GM19452 (cell line): Measurements from ENCODE around the gene TRANK1.

Experiments used
- ATAC-seq: cut with Tn5 transposase; IDR thresholded peaks from one replicate; pipeline ENCODE4 v1.9.1; 2021; ENCODE audit not compliant: unreplicated experiment

Gene TRANK1

DNA sequence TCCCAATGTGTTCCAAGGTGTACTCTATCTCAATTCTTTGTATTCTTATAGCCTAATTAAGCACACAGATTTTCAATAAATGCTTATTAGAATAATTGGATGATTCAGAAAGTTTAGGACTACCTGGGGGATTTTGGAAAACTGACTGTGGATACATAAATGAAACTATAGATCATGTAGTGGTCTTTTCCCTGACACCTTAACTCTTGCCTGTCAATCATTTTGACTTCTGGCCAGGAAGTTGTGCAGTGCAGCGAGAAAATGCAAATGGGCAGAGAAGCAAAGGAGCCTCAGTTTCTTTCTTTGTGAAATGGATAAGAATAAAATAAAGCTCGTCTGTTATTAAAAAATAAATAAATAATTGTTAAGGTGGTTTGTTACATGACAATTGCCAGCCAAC lies 133.1 kb downstream of the TRANK1 start:
- ATAC-seq, result no peak

DNA sequence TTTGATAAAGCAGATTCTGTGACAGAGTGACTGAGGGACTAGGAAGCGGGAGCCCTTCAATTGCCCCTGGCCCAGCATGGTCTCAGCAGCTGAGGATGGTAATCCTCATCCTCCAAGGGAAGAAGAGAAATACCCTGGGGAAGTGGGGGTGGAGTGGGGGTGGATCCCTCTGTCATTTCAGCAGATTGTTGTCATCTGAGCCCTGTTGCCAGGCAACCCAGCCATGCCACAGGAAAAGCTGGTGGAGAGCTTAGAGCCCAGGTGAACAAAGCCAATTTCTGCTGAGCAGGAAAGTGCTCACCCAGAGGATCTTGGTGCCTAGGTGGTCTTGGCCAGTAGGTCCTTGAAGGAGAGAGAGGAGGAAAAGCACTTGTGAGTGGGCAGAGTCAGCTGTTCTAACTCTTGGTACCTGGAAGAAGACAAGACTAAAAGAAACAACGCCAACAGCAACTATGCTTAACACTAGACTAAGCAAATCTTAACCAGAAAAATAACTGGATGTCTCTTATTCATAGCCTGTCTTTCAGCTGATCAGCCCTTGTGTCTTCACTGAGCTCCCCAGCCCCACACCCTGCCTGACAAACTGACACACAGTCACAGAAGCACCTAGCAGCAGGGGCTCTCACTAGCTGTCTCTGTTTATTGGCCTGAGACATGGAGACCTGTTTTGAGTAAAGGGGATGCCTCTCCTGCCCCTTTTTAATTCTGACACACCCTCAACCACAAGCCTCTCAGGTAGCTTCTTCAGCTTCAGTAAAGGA lies 140.4 kb downstream of the TRANK1 start:
- no peak for ATAC-seq

GRCh38 chr3:36803091-36803791 lies 141.6 kb downstream of the TRANK1 start:
- ATAC-seq, result no peak

GRCh38 chr3:36800533-36801116 lies 144.2 kb downstream of the TRANK1 start:
- no peak for ATAC-seq

- ATAC-seq, result no peak
These were observed 148.0 kb downstream of the TRANK1 start for GRCh38 chr3:36796881-36797280.

- no peak for ATAC-seq
These were observed 148.7 kb downstream of the TRANK1 start for GRCh38 chr3:36796161-36796560.

DNA sequence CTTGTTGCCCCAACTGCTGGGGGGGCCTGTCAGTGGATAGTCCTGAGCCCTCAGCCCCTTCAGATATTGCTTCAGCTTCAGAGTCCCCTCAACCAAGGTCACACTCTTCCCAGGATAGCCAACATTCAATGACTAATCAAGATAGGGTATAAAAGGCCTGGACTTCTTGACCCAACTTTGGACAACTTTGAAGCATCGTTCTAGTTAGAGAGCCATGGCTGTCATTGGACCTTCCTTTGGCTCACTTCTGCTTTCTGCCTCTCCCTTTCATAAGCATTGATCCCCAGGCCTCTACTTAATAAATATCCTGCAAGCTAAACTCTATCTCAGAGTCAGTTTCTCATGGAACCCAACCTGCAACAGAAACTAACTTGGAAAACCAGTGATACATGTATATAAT lies 149.2 kb downstream of the TRANK1 start:
- ATAC-seq, result no peak

DNA sequence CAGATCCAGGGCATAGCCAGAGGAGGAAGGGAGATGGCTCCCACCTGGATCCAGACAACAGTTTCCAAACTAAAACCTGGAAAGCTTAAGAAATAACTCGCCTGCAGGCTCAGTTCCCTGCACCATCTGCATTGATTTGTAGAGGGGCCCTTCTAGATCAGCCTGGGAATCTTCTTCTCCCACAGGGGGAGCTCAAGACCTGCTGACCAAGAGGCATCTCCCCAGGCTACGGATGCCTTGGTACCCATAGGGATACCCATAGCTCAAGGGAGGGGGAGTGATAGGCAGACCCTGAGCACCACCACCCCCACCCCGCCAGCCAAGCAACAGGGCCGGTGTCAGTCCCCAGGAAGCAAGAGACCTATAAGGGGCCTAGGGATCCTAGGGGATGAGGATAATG lies 152.5 kb downstream of the TRANK1 start:
- ATAC-seq, result no peak

DNA sequence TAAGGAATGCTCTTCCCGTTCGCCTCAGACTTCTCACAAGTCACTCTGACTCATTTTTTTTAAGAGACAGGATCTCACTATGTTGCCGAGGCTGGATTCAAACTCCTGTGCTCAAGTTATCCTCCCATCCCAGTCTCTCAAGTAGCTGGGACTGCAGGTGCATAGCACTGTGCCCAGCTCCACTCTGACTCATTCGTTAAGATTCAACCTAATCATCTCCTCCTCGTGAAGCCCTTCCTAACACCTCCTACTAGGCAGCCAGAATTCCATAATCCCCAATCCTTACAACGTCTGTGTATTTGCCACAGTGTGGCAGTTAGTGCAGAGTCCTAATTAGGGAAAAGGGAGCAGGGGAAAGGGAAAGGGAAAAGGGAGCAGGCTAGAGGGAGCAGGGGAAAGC lies 154.1 kb downstream of the TRANK1 start:
- ATAC-seq, result no peak

DNA sequence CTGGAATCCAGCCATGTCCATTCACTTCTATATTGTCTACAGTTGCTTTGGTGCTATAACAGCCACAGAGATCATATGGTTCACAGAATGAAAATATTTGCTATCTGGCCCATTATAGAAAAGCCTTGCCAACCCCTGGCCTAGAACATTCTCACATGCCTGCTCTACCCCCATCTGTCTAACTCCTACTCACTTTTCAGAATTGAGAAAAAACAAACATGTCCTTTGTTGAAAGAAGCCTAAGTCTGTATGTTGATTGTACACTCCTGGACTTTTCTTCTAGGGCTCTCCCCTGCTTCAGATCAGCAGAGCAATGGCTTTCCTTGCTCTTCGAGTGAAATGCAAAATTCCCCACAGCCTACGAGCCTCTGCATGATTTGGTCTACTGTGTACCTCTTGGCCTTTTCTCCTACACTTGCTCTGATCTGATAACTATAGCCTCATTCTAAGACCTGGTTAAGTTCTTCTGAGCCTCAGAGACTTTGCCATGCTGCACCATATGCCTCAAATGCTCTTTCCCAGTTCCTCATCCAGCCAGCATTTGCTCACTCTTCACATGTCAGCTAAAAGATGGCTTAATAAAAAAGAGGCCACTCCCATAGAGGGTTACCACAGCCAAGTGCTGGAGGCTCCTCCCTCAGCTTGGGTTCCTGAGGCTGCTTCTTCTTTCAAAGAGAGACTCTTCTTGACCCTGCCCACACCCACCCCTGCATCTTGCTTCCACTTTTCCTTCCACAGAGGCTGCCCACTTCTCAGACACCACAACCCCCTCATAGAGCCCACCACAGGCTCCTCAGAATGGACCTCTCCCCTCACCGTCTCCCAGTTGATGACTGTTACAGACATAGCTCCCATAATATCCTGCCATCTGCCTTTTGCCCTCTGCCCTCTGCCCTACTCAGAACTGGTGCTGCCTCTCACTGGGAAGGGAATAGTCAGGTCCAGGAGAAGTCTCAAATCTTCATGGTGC lies 157.6 kb downstream of the TRANK1 start:
- ATAC-seq, result no peak

DNA sequence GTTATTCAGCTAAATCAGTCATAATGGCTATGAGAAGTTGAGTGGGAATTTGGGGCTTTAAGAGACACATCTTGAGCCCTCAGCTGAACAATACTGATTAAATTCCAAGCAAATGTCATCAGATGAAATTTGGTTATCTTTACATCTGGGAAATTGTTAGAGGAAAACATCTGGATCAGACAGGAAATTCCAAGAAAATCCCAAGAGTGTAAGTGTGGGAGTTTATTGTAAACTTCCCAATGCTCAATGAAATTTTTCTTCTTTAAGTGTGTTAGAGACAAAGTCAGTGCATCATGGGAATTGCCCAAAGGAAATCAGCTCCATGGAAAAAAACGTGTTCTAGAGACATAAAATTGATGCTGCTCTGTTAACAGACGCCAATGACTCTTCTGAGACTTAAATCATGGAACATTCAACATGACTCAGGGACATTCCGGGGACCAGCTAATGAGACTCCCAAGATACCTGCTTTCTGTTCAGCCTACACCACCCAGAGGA lies 160.7 kb downstream of the TRANK1 start:
- no peak for ATAC-seq

DNA sequence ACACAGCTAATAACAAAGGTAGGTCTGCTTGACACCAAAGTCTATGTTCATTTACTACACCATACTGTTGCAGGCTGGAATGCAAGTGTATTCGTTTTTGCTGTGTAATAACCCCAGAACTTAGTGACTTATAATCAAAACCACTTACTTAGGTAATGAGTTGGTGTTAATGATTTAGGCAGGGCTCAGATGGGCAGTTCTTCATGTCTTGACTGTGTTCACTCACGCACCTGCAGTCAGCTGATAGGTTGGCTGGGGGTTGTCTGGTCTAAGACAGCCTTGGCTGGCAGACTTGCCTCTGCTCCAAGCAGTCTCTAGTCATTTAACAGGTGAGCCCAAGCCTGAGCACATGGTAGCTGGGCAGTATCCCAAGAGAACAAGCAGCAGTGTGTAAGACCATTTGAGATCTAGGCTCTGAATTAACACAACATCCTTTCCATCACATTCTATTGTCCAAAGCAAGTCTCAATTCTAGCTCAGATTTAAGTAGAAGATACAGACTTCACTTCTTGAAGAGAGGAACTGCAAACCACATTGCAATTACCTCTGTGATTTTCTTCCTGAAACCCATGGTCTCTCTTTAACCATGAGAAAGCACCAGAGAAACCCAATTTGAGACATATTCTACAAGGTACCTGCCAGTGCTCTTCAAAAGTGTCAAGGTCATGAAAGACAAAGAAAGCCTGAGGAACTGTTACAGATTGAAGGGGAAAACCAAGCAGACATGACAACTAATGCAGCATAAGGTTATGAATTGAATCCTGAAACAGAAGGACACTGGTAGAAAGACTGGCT lies 167.2 kb downstream of the TRANK1 start:
- peak; percentile 91 for ATAC-seq
